Astrocyte (in vitro differentiated cells and primary cell): ENCODE data around the gene THYN1. TPM values are rescaled to one million over a fixed set of nuclear protein-coding genes. Genes with fewer than 3 reads are reported as not detected.

Experiments used
- DNase-seq: peaks from one replicate; pipeline ENCODE4 v3.0.0-alpha.2; 2010; ENCODE audit warnings: low read depth
- FAIRE-seq: peaks from 2 replicates; lab custom pipeline; 2011; peaks lifted over from hg19 to GRCh38; lab: Jason Lieb, UNC
- H2AFZ ChIP-seq: 2 replicates; pipeline ENCODE4 v1.6.0; 2012; ENCODE audit warnings: low read depth, low read length, inconsistent platforms
- H3K27ac ChIP-seq: 2 replicates; pipeline ENCODE4 v1.5.1; 2011; ENCODE audit warnings: low read depth, low read length, inconsistent platforms
- H3K27me3 ChIP-seq: 2 replicates; pipeline ENCODE4 v1.6.0; 2011; ENCODE audit warnings: low read length, inconsistent platforms; ENCODE audit not compliant: insufficient read depth
- H3K36me3 ChIP-seq: 2 replicates; pipeline ENCODE4 v1.5.1; 2011; ENCODE audit warnings: low read length, inconsistent platforms; ENCODE audit not compliant: insufficient read depth
- H3K4me1 ChIP-seq: 2 replicates; pipeline ENCODE4 v1.5.1; 2011; ENCODE audit warnings: low read length, inconsistent platforms; ENCODE audit not compliant: insufficient read depth
- H3K4me2 ChIP-seq: 2 replicates; pipeline ENCODE4 v1.6.0; 2012; ENCODE audit warnings: low read length, inconsistent platforms
- H3K4me3 ChIP-seq: 2 replicates; pipeline ENCODE4 v1.5.1; 2011; ENCODE audit warnings: low read depth, mild to moderate bottlenecking, low read length, inconsistent platforms; ENCODE audit not compliant: insufficient read depth
- H3K79me2 ChIP-seq: 2 replicates; pipeline ENCODE4 v1.6.0; 2012; ENCODE audit warnings: mild to moderate bottlenecking, low read length, inconsistent platforms; ENCODE audit not compliant: insufficient read depth
- H3K9ac ChIP-seq: 2 replicates; pipeline ENCODE4 v1.6.0; 2012; ENCODE audit warnings: mild to moderate bottlenecking, low read length, inconsistent platforms
- H3K9me3 ChIP-seq: 2 replicates; pipeline ENCODE4 v1.5.1; 2012; ENCODE audit warnings: low read depth, mild to moderate bottlenecking, low read length, inconsistent platforms; ENCODE audit not compliant: insufficient read depth
- H4K20me1 ChIP-seq: 2 replicates; pipeline ENCODE4 v1.6.0; 2012; ENCODE audit warnings: low read length, inconsistent platforms; ENCODE audit not compliant: insufficient read depth
- H3K27ac Mint-ChIP-seq: one replicate; pipeline ENCODE4 v1.8.0; 2021; ENCODE audit warnings: mild to moderate bottlenecking, mixed read lengths; ENCODE audit not compliant: unreplicated experiment
- H3K27me3 Mint-ChIP-seq: one replicate; pipeline ENCODE4 v1.8.0; 2021; ENCODE audit warnings: low read depth, mixed read lengths; ENCODE audit not compliant: unreplicated experiment
- H3K36me3 Mint-ChIP-seq: one replicate; pipeline ENCODE4 v1.8.0; 2021; ENCODE audit warnings: low read depth, mixed read lengths; ENCODE audit not compliant: unreplicated experiment
- H3K4me1 Mint-ChIP-seq: one replicate; pipeline ENCODE4 v1.8.0; 2021; ENCODE audit warnings: low read depth, mixed read lengths; ENCODE audit not compliant: unreplicated experiment
- H3K4me3 Mint-ChIP-seq: one replicate; pipeline ENCODE4 v1.8.0; 2021; ENCODE audit warnings: mild to moderate bottlenecking, moderate library complexity, mixed read lengths; ENCODE audit not compliant: unreplicated experiment
- H3K9me3 Mint-ChIP-seq: one replicate; pipeline ENCODE4 v1.8.0; 2021; ENCODE audit warnings: mild to moderate bottlenecking, mixed read lengths; ENCODE audit not compliant: unreplicated experiment
- CTCF ChIP-seq: IDR thresholded peaks from 2 replicates; pipeline ENCODE4 v1.5.1; 2011; ENCODE audit warnings: low read depth, mild to moderate bottlenecking, inconsistent platforms, low read length, moderate library complexity; ENCODE audit not compliant: insufficient read depth
- EZH2 ChIP-seq: IDR thresholded peaks from 2 replicates; pipeline ENCODE4 v1.6.1; 2012; ENCODE audit warnings: mild to moderate bottlenecking, low read length, inconsistent platforms; ENCODE audit not compliant: insufficient read depth
- total RNA-seq: library from RNA; stranded (reverse); gene quantifications from 2 replicates; pipeline ENCODE4 v1.2.1, GENCODE V29; 2021

THYN1 gene
- total RNA-seq, 1 donor from 2014 or later, result 30.5 TPM

GRCh38 chr11:134216816-134217215, 36.3 kb downstream of the THYN1 start:
- H4K20me1 ChIP-seq, result peaks cover 12% of the 10 kb centered on the region
- DNase-seq (no peak), FAIRE-seq (no peak)
- Mint-ChIP-seq H3K9me3 (no peaks in the 10 kb centered on the region), H3K36me3 (peaks cover 6% of the 10 kb centered on the region), H3K4me3 (no peak overlapping the region), H3K4me1 (no peaks in the 10 kb centered on the region), H3K27me3 (no peaks in the 10 kb centered on the region), H3K27ac (no peak overlapping the region)
- no peak overlapping the region for H2AFZ ChIP-seq
- no peaks in the 10 kb centered on the region for H3K27me3 ChIP-seq
- H3K36me3 ChIP-seq, result peaks cover 12% of the 10 kb centered on the region
- TF ChIP-seq EZH2 (no peak), CTCF (no peak)
- H3K4me2 ChIP-seq, result no peak overlapping the region
- H3K4me1 ChIP-seq, result no peaks in the 10 kb centered on the region
- peaks cover 53% of the 10 kb centered on the region for H3K79me2 ChIP-seq
- H3K9ac ChIP-seq, result no peak overlapping the region
- no peak overlapping the region for H3K27ac ChIP-seq
- no peak overlapping the region for H3K4me3 ChIP-seq
- no peaks in the 10 kb centered on the region for H3K9me3 ChIP-seq

GRCh38 chr11:134215836-134216235, 37.3 kb downstream of the THYN1 start:
- Histone ChIP-seq H3K27me3 (no peaks in the 10 kb centered on the region), H2AFZ (no peak overlapping the region), H3K27ac (no peak overlapping the region), H3K9ac (no peak overlapping the region), H4K20me1 (peaks cover 12% of the 10 kb centered on the region), H3K9me3 (no peaks in the 10 kb centered on the region), H3K36me3 (peaks cover 12% of the 10 kb centered on the region), H3K79me2 (peaks cover 51% of the 10 kb centered on the region), H3K4me1 (no peaks in the 10 kb centered on the region), H3K4me3 (no peak overlapping the region), H3K4me2 (no peak overlapping the region)
- no peak overlapping the region for H3K4me3 Mint-ChIP-seq
- H3K27ac Mint-ChIP-seq, result no peak overlapping the region
- no peak for TF ChIP-seq CTCF
- H3K9me3 Mint-ChIP-seq, result no peaks in the 10 kb centered on the region
- H3K4me1 Mint-ChIP-seq, result no peaks in the 10 kb centered on the region
- FAIRE-seq (no peak), DNase-seq (no peak)
- peaks cover 8% of the 10 kb centered on the region for H3K36me3 Mint-ChIP-seq
- no peaks in the 10 kb centered on the region for H3K27me3 Mint-ChIP-seq

- no peak overlapping the region for H3K4me3 Mint-ChIP-seq
- FAIRE-seq (no peak), DNase-seq (no peak)
- Histone ChIP-seq H3K4me2 (no peak overlapping the region), H3K27me3 (no peaks in the 10 kb centered on the region), H3K4me1 (no peaks in the 10 kb centered on the region), H3K79me2 (peaks cover 12% of the 10 kb centered on the region), H3K4me3 (no peak overlapping the region), H4K20me1 (no peaks in the 10 kb centered on the region), H3K36me3 (peaks cover 26% of the 10 kb centered on the region), H2AFZ (no peak overlapping the region), H3K9ac (no peak overlapping the region), H3K27ac (no peak overlapping the region), H3K9me3 (no peaks in the 10 kb centered on the region)
- H3K27ac Mint-ChIP-seq, result no peak overlapping the region
- peak; percentile 39 for TF ChIP-seq CTCF
- TF ChIP-seq EZH2, result no peak
- H3K9me3 Mint-ChIP-seq, result no peaks in the 10 kb centered on the region
- H3K36me3 Mint-ChIP-seq, result peaks cover 8% of the 10 kb centered on the region
- H3K4me1 Mint-ChIP-seq, result no peaks in the 10 kb centered on the region
- no peaks in the 10 kb centered on the region for H3K27me3 Mint-ChIP-seq
These were observed 45.5 kb downstream of the THYN1 start for GRCh38 chr11:134207538-134208239.
